Activated naive CD4-positive, alpha-beta T cell treated with anti-CD3 and anti-CD28 coated beads, Interleukin-2, amount 50 U/mL, for 24 hours (primary cell): ENCODE data around the gene NFIB.

Experiments
- H3K27ac Mint-ChIP-seq: one replicate; pipeline ENCODE4 v1.8.0; 2021; ENCODE audit warnings: mild to moderate bottlenecking, mixed read lengths
- H3K27me3 Mint-ChIP-seq: one replicate; pipeline ENCODE4 v1.8.0; 2021; ENCODE audit warnings: mixed read lengths
- H3K36me3 Mint-ChIP-seq: one replicate; pipeline ENCODE4 v1.8.0; 2021; ENCODE audit warnings: mixed read lengths
- H3K4me1 Mint-ChIP-seq: one replicate; pipeline ENCODE4 v1.8.0; 2021; ENCODE audit warnings: mixed read lengths
- H3K4me3 Mint-ChIP-seq: one replicate; pipeline ENCODE4 v1.8.0; 2021; ENCODE audit warnings: mild to moderate bottlenecking, mixed read lengths
- H3K9me3 Mint-ChIP-seq: one replicate; pipeline ENCODE4 v1.8.0; 2021; ENCODE audit warnings: mixed read lengths

NFIB gene

GRCh38 chr9:14193328-14193990 lies 120.5 kb downstream of the NFIB start:
- Mint-ChIP-seq H3K4me3 (no peak overlapping the region), H3K27me3 (no peaks in the 10 kb centered on the region), H3K4me1 (no peaks in the 10 kb centered on the region), H3K9me3 (no peaks in the 10 kb centered on the region), H3K36me3 (no peaks in the 10 kb centered on the region), H3K27ac (no peak overlapping the region)

GRCh38 chr9:14192556-14192955 lies 121.4 kb downstream of the NFIB start:
- Mint-ChIP-seq H3K27me3 (no peaks in the 10 kb centered on the region), H3K36me3 (no peaks in the 10 kb centered on the region), H3K4me3 (no peak overlapping the region), H3K4me1 (no peaks in the 10 kb centered on the region), H3K9me3 (no peaks in the 10 kb centered on the region), H3K27ac (no peak overlapping the region)

- H3K9me3 Mint-ChIP-seq, result no peaks in the 10 kb centered on the region
- H3K36me3 Mint-ChIP-seq, result no peaks in the 10 kb centered on the region
- no peak overlapping the region for H3K27ac Mint-ChIP-seq
- H3K4me1 Mint-ChIP-seq, result no peaks in the 10 kb centered on the region
- H3K27me3 Mint-ChIP-seq, result no peaks in the 10 kb centered on the region
- no peak overlapping the region for H3K4me3 Mint-ChIP-seq
Measured at GRCh38 chr9:14191512-14191911, 122.4 kb downstream of the NFIB start.

DNA sequence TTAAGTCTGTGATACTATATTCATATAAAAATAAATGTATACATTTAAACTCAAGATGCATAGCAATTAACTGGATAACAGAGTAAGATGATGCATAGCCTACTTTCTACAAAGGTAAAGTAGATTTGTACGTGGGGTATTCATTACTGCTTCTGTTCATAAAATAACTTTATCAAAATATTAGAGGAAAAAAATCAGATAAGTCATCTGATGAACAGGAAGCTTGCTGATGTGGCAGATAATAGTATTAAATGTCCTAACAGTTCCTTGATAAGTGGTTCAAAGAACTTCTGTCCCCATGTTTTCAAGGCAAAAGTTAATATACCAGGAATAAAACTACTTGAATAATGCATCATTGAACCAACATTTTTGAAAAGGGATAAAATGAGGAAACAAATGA lies 123.7 kb downstream of the NFIB start:
- Mint-ChIP-seq H3K36me3 (no peaks in the 10 kb centered on the region), H3K9me3 (no peaks in the 10 kb centered on the region), H3K4me3 (no peak overlapping the region), H3K27me3 (peaks cover 2% of the 10 kb centered on the region), H3K27ac (no peak overlapping the region), H3K4me1 (no peaks in the 10 kb centered on the region)

DNA sequence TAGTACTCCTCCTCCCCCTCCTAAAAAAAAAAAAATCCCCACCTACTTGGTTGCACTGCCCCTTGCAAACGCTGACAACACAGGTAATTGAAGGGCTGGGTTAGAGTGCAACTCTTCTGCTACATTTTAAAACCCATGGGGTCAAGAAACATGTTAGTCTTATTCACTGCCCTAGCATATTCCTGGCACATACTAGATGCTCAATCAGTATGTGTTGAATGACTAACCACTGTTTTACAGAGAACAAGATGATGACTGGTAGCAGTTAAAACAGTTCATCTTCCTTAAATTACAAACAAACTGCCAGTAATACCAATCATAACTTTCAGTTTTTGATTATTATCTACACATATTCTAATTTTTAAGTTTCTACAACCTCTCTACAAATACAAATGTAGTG lies 124.4 kb downstream of the NFIB start:
- Mint-ChIP-seq H3K27ac (no peak overlapping the region), H3K9me3 (no peaks in the 10 kb centered on the region), H3K4me1 (no peaks in the 10 kb centered on the region), H3K36me3 (no peaks in the 10 kb centered on the region), H3K4me3 (no peak overlapping the region), H3K27me3 (peaks cover 3% of the 10 kb centered on the region)

GRCh38 chr9:14189146-14189545 lies 124.8 kb downstream of the NFIB start:
- Mint-ChIP-seq H3K27me3 (peaks cover 3% of the 10 kb centered on the region), H3K9me3 (no peaks in the 10 kb centered on the region), H3K27ac (no peak overlapping the region), H3K4me3 (no peak overlapping the region), H3K36me3 (no peaks in the 10 kb centered on the region), H3K4me1 (no peaks in the 10 kb centered on the region)

DNA sequence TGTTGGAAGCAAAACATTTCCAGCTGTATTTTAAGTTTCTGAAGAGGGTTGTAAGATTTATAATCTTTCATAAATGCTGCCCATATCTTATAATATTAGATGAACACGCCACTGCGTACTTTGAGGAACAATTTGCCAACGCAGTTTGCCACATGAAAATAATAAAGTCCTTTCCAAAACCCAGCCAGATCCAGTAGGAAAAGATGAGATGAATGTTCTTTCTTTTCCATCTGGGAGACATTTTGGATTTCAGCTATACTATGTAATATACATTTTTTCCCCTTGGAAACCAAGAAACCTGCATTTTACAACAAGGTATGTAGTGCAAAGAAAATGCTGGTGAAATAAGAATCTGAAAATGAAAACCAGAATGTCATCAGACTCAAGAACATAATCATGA lies 125.4 kb downstream of the NFIB start:
- Mint-ChIP-seq H3K36me3 (no peaks in the 10 kb centered on the region), H3K27me3 (peaks cover 3% of the 10 kb centered on the region), H3K9me3 (no peaks in the 10 kb centered on the region), H3K4me1 (no peaks in the 10 kb centered on the region), H3K4me3 (no peak overlapping the region), H3K27ac (no peak overlapping the region)

GRCh38 chr9:14188011-14188410 lies 125.9 kb downstream of the NFIB start:
- Mint-ChIP-seq H3K4me1 (no peaks in the 10 kb centered on the region), H3K9me3 (no peaks in the 10 kb centered on the region), H3K27ac (no peak overlapping the region), H3K27me3 (peaks cover 3% of the 10 kb centered on the region), H3K4me3 (no peak overlapping the region), H3K36me3 (no peaks in the 10 kb centered on the region)

DNA sequence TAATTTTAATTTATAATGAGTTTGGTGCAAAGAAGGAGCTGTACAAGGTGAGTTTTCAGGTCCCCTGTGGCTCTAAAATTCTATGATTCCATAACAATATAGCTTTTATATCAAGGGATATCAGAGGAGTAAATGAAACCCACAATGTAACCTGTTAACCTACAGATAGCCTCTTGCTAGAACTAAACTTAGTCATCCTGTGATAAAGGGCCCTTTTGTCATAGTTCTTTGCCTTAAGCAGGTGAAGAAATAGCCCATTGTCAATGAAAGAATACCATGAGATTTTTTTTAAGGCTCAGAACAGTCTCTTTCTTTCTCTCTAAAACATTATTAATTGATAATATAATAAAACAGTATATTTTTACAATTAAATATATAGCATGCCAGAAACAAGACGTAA lies 127.8 kb downstream of the NFIB start:
- H3K27me3 Mint-ChIP-seq, result peaks cover 3% of the 10 kb centered on the region
- H3K36me3 Mint-ChIP-seq, result no peaks in the 10 kb centered on the region
- H3K4me3 Mint-ChIP-seq, result no peak overlapping the region
- H3K9me3 Mint-ChIP-seq, result no peaks in the 10 kb centered on the region
- no peaks in the 10 kb centered on the region for H3K4me1 Mint-ChIP-seq
- no peak overlapping the region for H3K27ac Mint-ChIP-seq

DNA sequence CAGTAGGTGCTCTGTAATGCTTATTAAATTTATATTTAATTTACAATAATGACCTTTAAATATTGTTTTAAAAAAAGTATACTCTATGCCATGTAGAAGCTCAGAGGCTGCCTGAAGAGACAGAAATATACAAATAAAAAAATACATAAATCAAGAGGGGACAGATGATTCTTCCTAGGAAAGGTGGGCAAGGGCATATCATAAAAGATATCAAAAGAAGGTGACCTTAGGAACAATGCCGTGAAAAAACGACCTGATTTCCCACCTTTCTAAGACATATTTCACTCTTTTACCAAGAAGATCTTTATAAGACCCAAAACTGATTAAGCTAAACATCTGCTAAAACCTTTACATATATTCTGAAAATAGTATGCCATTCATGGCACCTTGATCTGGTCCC lies 128.9 kb downstream of the NFIB start:
- no peaks in the 10 kb centered on the region for H3K4me1 Mint-ChIP-seq
- H3K27ac Mint-ChIP-seq, result no peak overlapping the region
- no peak overlapping the region for H3K4me3 Mint-ChIP-seq
- H3K27me3 Mint-ChIP-seq, result peaks cover 3% of the 10 kb centered on the region
- H3K36me3 Mint-ChIP-seq, result no peaks in the 10 kb centered on the region
- no peaks in the 10 kb centered on the region for H3K9me3 Mint-ChIP-seq

DNA sequence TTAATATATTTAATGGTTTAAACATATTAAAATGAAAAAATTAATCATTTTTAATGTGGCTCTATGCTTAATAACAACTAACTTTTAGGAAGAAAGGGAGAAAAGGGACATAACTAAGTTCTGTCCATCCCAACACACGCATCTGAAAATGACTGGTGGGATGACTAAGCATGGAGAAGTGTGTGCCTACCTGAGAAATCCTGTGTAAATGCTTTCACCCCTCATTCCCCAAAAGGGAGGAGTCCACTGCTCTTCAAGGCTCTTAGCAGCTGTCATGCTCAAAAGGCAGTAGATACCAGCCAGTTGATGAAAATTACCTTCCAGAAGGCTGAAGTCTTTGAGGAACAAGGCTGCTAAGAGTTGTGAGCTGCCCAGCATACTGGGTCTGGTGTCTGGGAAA lies 130.9 kb downstream of the NFIB start:
- no peak overlapping the region for H3K4me3 Mint-ChIP-seq

DNA sequence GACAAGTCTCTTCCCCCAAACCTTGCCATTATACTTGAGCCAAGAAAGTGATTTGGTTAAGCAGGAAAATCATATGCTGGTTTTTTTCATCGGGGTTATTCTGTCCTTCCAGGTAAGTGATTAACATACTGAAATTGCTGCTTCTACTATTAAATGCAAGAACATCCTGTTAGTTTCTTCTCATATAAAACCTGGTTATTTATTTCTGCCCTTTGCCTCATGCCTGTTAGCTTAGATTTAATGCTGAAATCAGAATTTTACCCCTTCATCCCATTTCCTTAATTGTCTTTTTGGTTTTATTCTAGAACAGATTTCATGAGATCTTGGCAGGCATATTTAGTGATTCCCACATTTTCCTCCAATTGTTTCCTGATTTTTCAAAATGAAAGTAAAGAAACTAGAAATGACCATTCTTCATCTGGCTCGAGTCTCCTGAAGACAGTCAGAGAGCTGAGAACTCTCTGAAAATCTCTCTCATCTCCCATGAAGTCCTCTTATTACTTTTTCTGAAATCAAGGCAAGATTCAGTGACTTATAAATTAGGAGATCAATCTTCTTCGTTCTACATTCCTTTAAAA lies 132.9 kb downstream of the NFIB start:
- Mint-ChIP-seq H3K4me1 (no peaks in the 10 kb centered on the region), H3K27ac (no peak overlapping the region), H3K4me3 (no peak overlapping the region), H3K9me3 (no peaks in the 10 kb centered on the region), H3K27me3 (peaks cover 3% of the 10 kb centered on the region), H3K36me3 (no peaks in the 10 kb centered on the region)

More for the DNA sequence above, 130.9 kb downstream of the NFIB start:
- Mint-ChIP-seq H3K36me3 (no peaks in the 10 kb centered on the region), H3K27ac (no peak overlapping the region), H3K27me3 (peaks cover 3% of the 10 kb centered on the region), H3K9me3 (no peaks in the 10 kb centered on the region), H3K4me1 (no peaks in the 10 kb centered on the region)

DNA sequence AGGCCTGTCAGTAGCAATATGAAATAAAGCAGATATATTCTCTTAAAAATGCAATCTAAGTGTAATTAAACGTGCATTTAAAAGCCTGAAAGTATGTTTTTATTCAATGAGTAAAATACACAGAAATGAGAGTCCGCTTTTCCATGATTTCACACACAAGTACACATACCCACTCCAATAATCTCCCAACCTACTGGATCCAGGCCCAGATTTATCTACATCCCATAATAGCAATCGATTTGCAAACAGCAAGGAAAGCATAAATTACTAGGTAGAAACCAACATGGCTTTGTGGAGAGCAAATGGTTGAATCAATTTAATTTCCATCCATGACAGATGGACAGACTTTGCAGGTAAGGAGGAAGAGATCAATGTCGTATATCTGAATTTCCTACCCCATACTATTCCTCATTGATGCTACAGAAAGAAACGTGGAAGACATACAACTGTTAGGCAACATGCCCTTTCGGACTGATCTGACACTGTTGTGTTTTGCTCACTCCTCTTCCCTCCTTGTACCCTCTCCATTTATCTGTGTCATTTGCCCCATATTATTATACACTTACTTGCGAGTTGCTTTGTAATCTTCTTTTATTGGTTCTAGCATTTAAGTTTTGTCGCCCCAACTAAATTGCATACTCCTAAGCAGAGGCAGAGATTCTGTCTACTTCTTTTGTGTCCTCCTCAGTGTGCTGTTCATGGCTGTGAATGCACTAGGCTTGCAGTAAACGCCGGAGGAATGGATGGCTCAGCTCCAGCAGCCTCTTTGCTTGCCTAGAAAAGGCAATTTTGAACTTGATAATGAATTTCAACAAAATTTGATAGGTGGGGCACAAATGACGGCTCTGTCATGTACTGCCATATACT lies 133.6 kb downstream of the NFIB start:
- Mint-ChIP-seq H3K27me3 (peaks cover 1% of the 10 kb centered on the region), H3K36me3 (no peaks in the 10 kb centered on the region), H3K4me1 (no peaks in the 10 kb centered on the region), H3K9me3 (no peaks in the 10 kb centered on the region), H3K4me3 (no peak overlapping the region), H3K27ac (no peak overlapping the region)

- Mint-ChIP-seq H3K27me3 (no peaks in the 10 kb centered on the region), H3K4me1 (no peaks in the 10 kb centered on the region), H3K36me3 (no peaks in the 10 kb centered on the region), H3K27ac (no peak overlapping the region), H3K9me3 (no peaks in the 10 kb centered on the region), H3K4me3 (no peak overlapping the region)
Measured at GRCh38 chr9:14179449-14179848, 134.5 kb downstream of the NFIB start.

GRCh38 chr9:14175778-14176177 lies 138.2 kb downstream of the NFIB start:
- no peak overlapping the region for H3K27ac Mint-ChIP-seq
- H3K4me1 Mint-ChIP-seq, result no peaks in the 10 kb centered on the region
- H3K9me3 Mint-ChIP-seq, result peaks cover 10% of the 10 kb centered on the region
- no peaks in the 10 kb centered on the region for H3K36me3 Mint-ChIP-seq
- no peak overlapping the region for H3K4me3 Mint-ChIP-seq
- no peaks in the 10 kb centered on the region for H3K27me3 Mint-ChIP-seq

GRCh38 chr9:14173713-14174112 lies 140.2 kb downstream of the NFIB start:
- H3K36me3 Mint-ChIP-seq, result no peaks in the 10 kb centered on the region
- H3K27me3 Mint-ChIP-seq, result no peaks in the 10 kb centered on the region
- H3K4me3 Mint-ChIP-seq, result no peak overlapping the region
- H3K4me1 Mint-ChIP-seq, result no peaks in the 10 kb centered on the region
- no peak overlapping the region for H3K27ac Mint-ChIP-seq
- peaks cover 10% of the 10 kb centered on the region for H3K9me3 Mint-ChIP-seq
